IMR-90 (cell line): ENCODE measurements around the gene STAT4. TPM values are rescaled to one million over a fixed set of nuclear protein-coding genes. Genes with fewer than 3 reads are reported as not detected.

Experiments used
- ATAC-seq: fragments of 200-7000 bp; cut with Tn5 transposase; 2 replicates; pipeline ENCODE4 v1.9.1; 2020; ENCODE audit warnings: low read depth, mild to moderate bottlenecking, moderate library complexity
- BruUV-seq: library from RNA; stranded (reverse); fragments of 400-500 nt; replicated peaks from 2 replicates; lab custom pipeline; 2021; lab: Mats Ljungman, UMichigan
- CTCF ChIA-PET: fragments of 300-600 bp; formaldehyde crosslinking; extraction: SDS; loops from one replicate; lab custom pipeline; 2021; ENCODE audit warnings: antibody characterized with exemption; lab: Yijun Ruan, JAX
- POLR2A ChIA-PET: fragments of 300-600 bp; sonication (Branson Sonifier 250); formaldehyde crosslinking; loops from one replicate; lab custom pipeline; 2022; ENCODE audit warnings: antibody characterized with exemption; ENCODE audit not compliant: unreplicated experiment; lab: Charles Lee
- DNase-seq: peaks from one replicate; pipeline ENCODE4 v3.0.0; 2013
- H2AFZ ChIP-seq: replicated peaks from 2 replicates; pipeline ENCODE3; 2013; ENCODE audit warnings: low read length, mild to moderate bottlenecking; ENCODE audit not compliant: poor library complexity
- H2AK5ac ChIP-seq: 2 replicates; pipeline ENCODE4 v1.6.1; 2013; ENCODE audit warnings: low read depth, low read length, inconsistent platforms
- H2AK9ac ChIP-seq: replicated peaks from 2 replicates; pipeline ENCODE3; 2013; ENCODE audit warnings: mild to moderate bottlenecking, low read depth, low read length, moderate library complexity; ENCODE audit not compliant: poor library complexity
- H2BK120ac ChIP-seq: 2 replicates; pipeline ENCODE4 v1.6.1; 2013; ENCODE audit warnings: low read depth, low read length, inconsistent platforms
- H2BK15ac ChIP-seq: 3 replicates; pipeline ENCODE4 v1.6.1; 2013; ENCODE audit warnings: low read depth, low read length, inconsistent platforms
- H2BK20ac ChIP-seq: 2 replicates; pipeline ENCODE4 v1.6.1; 2013; ENCODE audit warnings: low read depth, mild to moderate bottlenecking, inconsistent platforms, low read length, moderate library complexity
- H2BK5ac ChIP-seq: 2 replicates; pipeline ENCODE4 v1.6.1; 2013; ENCODE audit warnings: mild to moderate bottlenecking, low read depth, low read length, inconsistent platforms; ENCODE audit not compliant: poor library complexity, severe bottlenecking
- H3K14ac ChIP-seq: replicated peaks from 2 replicates; pipeline ENCODE4 v1.6.1; 2013; ENCODE audit warnings: low read depth, low read length, inconsistent platforms
- H3K18ac ChIP-seq: 2 replicates; pipeline ENCODE4 v1.6.1; 2013; ENCODE audit warnings: low read depth, low read length, control low read depth
- H3K23ac ChIP-seq: 2 replicates; pipeline ENCODE4 v1.6.1; 2013; ENCODE audit warnings: low read depth, low read length, inconsistent platforms
- H3K27ac ChIP-seq: 2 replicates; pipeline ENCODE4 v1.5.1; 2013; ENCODE audit warnings: mild to moderate bottlenecking, control low read depth, low read length; ENCODE audit not compliant: insufficient read depth
- H3K27me3 ChIP-seq: 2 replicates; pipeline ENCODE4 v1.6.1; 2013; ENCODE audit warnings: low read length; ENCODE audit not compliant: control insufficient read depth, insufficient read depth
- H3K36me3 ChIP-seq: 2 replicates; pipeline ENCODE4 v1.6.1; 2013; ENCODE audit warnings: low read length, mixed read lengths; ENCODE audit not compliant: control insufficient read depth, insufficient read depth
- H3K4ac ChIP-seq: 2 replicates; pipeline ENCODE4 v1.6.1; 2013; ENCODE audit warnings: low read depth, low read length, inconsistent platforms
- H3K4me1 ChIP-seq: 2 replicates; pipeline ENCODE4 v1.6.1; 2013; ENCODE audit warnings: low read length, mixed read lengths; ENCODE audit not compliant: control insufficient read depth, insufficient read depth
- H3K4me2 ChIP-seq: 2 replicates; pipeline ENCODE4 v1.6.1; 2013; ENCODE audit warnings: low read depth, mild to moderate bottlenecking, control low read depth, low read length, moderate library complexity
- H3K4me3 ChIP-seq: 2 replicates; pipeline ENCODE4 v1.5.1; 2013; ENCODE audit warnings: low read depth, mild to moderate bottlenecking, control low read depth, low read length, moderate library complexity; ENCODE audit not compliant: insufficient read depth
- H3K56ac ChIP-seq: 2 replicates; pipeline ENCODE4 v1.6.1; 2013; ENCODE audit warnings: low read length, inconsistent platforms; ENCODE audit not compliant: insufficient read depth; ENCODE audit errors: extremely low read depth
- H3K79me1 ChIP-seq, 2 experiments: 2 replicates each; pipeline ENCODE4 v1.6.1; 2013; ENCODE audit warnings: low read length in 2 of 2, inconsistent platforms in 1 of 2, low read depth in 1 of 2
- H3K9ac ChIP-seq: 2 replicates; pipeline ENCODE4 v1.6.1; 2013; ENCODE audit warnings: low read depth, low read length, control low read depth
- H3K9me1 ChIP-seq: 2 replicates; pipeline ENCODE4 v1.6.1; 2013; ENCODE audit warnings: low read length, inconsistent platforms; ENCODE audit not compliant: insufficient read depth
- H3K9me3 ChIP-seq: 2 replicates; pipeline ENCODE4 v1.6.1; 2013; ENCODE audit warnings: low read length; ENCODE audit not compliant: control insufficient read depth, insufficient read depth
- H4K20me1 ChIP-seq: 2 replicates; pipeline ENCODE4 v1.6.1; 2013; ENCODE audit warnings: low read length, inconsistent platforms; ENCODE audit not compliant: insufficient read depth
- H4K5ac ChIP-seq: 2 replicates; pipeline ENCODE4 v1.6.1; 2013; ENCODE audit warnings: mild to moderate bottlenecking, low read depth, low read length, control low read depth
- H4K8ac ChIP-seq, 2 experiments: 2 replicates each; pipeline ENCODE4 v1.6.1; 2013; ENCODE audit warnings: low read depth in 2 of 2, low read length in 2 of 2, control low read depth in 1 of 2, inconsistent platforms in 1 of 2
- H4K91ac ChIP-seq: 2 replicates; pipeline ENCODE4 v1.6.1; 2013; ENCODE audit warnings: low read depth, low read length, inconsistent platforms; ENCODE audit not compliant: insufficient read depth
- BHLHE40 ChIP-seq: fragments of 150-350 bp; IDR thresholded peaks from 2 replicates; pipeline ENCODE4 v1.6.1; 2016; ENCODE audit warnings: mild to moderate bottlenecking, low read depth, low read length
- CEBPB ChIP-seq: IDR thresholded peaks from 2 replicates; pipeline ENCODE4 v1.6.1; 2012; ENCODE audit warnings: low read depth, low read length, improper control_type of control experiment
- CHD1 ChIP-seq: IDR thresholded peaks from 2 replicates; pipeline ENCODE4 v1.6.1; 2012; ENCODE audit warnings: low read depth, low read length, improper control_type of control experiment
- ELK1 ChIP-seq: fragments of 150-350 bp; IDR thresholded peaks from 2 replicates; pipeline ENCODE4 v1.6.1; 2016; ENCODE audit warnings: low read depth, mild to moderate bottlenecking, low read length, moderate library complexity, borderline replicate concordance
- FOS ChIP-seq: fragments of 150-350 bp; IDR thresholded peaks from 2 replicates; pipeline ENCODE4 v1.6.1; 2016; ENCODE audit warnings: low read depth, low read length
- MAFK ChIP-seq: IDR thresholded peaks from 2 replicates; pipeline ENCODE4 v1.6.1; 2012; ENCODE audit warnings: low read depth, low read length, improper control_type of control experiment
- MAZ ChIP-seq: IDR thresholded peaks from 2 replicates; pipeline ENCODE4 v1.6.1; 2012; ENCODE audit warnings: low read depth, mild to moderate bottlenecking, low read length, improper control_type of control experiment, moderate library complexity, borderline replicate concordance
- MXI1 ChIP-seq: IDR thresholded peaks from 2 replicates; pipeline ENCODE4 v1.6.1; 2012; ENCODE audit warnings: low read depth, mild to moderate bottlenecking, low read length, moderate library complexity, borderline replicate concordance
- NFE2L2 ChIP-seq: fragments of 150-350 bp; IDR thresholded peaks from 2 replicates; pipeline ENCODE4 v1.6.1; 2016; ENCODE audit warnings: low read depth, mild to moderate bottlenecking, low read length
- RAD21 ChIP-seq: IDR thresholded peaks from 2 replicates; pipeline ENCODE4 v1.6.1; 2012; ENCODE audit warnings: low read length, improper control_type of control experiment
- RCOR1 ChIP-seq: IDR thresholded peaks from 2 replicates; pipeline ENCODE4 v1.6.1; 2012; ENCODE audit warnings: mild to moderate bottlenecking, low read length, improper control_type of control experiment; ENCODE audit not compliant: insufficient replicate concordance
- RFX5 ChIP-seq: IDR thresholded peaks from 2 replicates; pipeline ENCODE4 v1.8.0; 2012; ENCODE audit warnings: low read depth, mild to moderate bottlenecking, low read length, moderate library complexity
- SMC3 ChIP-seq: fragments of 150-350 bp; IDR thresholded peaks from 2 replicates; pipeline ENCODE4 v1.6.1; 2016; ENCODE audit warnings: low read depth, mild to moderate bottlenecking, antibody characterized with exemption, low read length, moderate library complexity
- USF2 ChIP-seq: fragments of 150-350 bp; IDR thresholded peaks from 2 replicates; pipeline ENCODE4 v1.6.1; 2017; ENCODE audit warnings: mild to moderate bottlenecking, antibody characterized with exemption, low read length, low read depth
- WGBS, 2 experiments: methylation state at CpG; one replicate each; pipeline versions ENCODE4 v1.1.5 to v1.1.7; 2013; ENCODE audit warnings: missing lambda C conversion rate in 2 of 2; ENCODE audit not compliant: insufficient read length in 1 of 2; ENCODE audit errors: extremely low coverage in 2 of 2; 5-methylcytosine and 5-hydroxymethylcytosine counted together
- dilution Hi-C: fragments of 300-500 bp; cut with HindIII; formaldehyde crosslinking; loops from one replicate; pipeline ENCODE4 v1.14.3; 2018; ENCODE audit warnings: low sequenced_read_pairs; ENCODE audit not compliant: unreplicated experiment
- in situ Hi-C: fragments of 300-500 bp; cut with MboI; formaldehyde crosslinking; loops from 3 replicates; pipeline ENCODE4 v1.14.3; 2019; ENCODE audit warnings: low sequenced_read_pairs, inconsistent platforms, mixed read lengths
- intact Hi-C: fragments of 100-400 bp; cut with micrococcal nuclease; formaldehyde crosslinking; loops from 2 replicates; pipeline ENCODE4 v1.10.0; 2022
- polyA plus RNA-seq, 3 experiments: library from polyadenylated mRNA; depleted of rRNA; stranded (reverse); fragments of >200 nt; gene quantifications; 2 replicates each; pipeline ENCODE4 v1.2.3, GENCODE V29; 2012; ENCODE audit warnings: low replicate concordance in 1 of 3
- total RNA-seq: library from RNA; depleted of rRNA; stranded (reverse); fragments of >200 nt; gene quantifications from 2 replicates; pipeline ENCODE4 v1.2.3, GENCODE V29; 2012

Gene STAT4
- total and polyA plus RNA-seq, 2 of the 4 experiments (the other 2 are of a cell fraction): 0.36 to 0.48 TPM

GRCh38 chr2:191065785-191066184 is 85.0 kb downstream of the STAT4 start:
- Histone ChIP-seq H3K4ac (no peak overlapping the region), H3K4me1 (0 out of 2 replicates have a peak, but pooled peaks cover 2% of the 10 kb centered on the region), H2BK120ac (no peak overlapping the region), H3K9me3 (no peaks in the 10 kb centered on the region), H3K4me2 (no peak overlapping the region), H4K8ac (no peak overlapping the region), H3K9me1 (no peaks in the 10 kb centered on the region), H3K56ac (no peak overlapping the region), H3K14ac (no peak overlapping the region), H2BK20ac (no peak overlapping the region), H2AK5ac (no peak overlapping the region), H3K36me3 (no peaks in the 10 kb centered on the region), H2AFZ (no peak overlapping the region), H3K4me3 (no peak overlapping the region), H4K20me1 (no peaks in the 10 kb centered on the region), H4K91ac (no peak overlapping the region), H3K9ac (no peak overlapping the region), H2AK9ac (no peak overlapping the region), H2BK15ac (no peak overlapping the region), H3K27ac (no peak overlapping the region), H3K23ac (no peak overlapping the region), H3K79me1 (no peaks in the 10 kb centered on the region), H2BK5ac (no peak overlapping the region), H3K18ac (no peak overlapping the region), H4K5ac (no peak overlapping the region), H3K27me3 (no peaks in the 10 kb centered on the region)
- dilution Hi-C loops (no loop called here), in situ Hi-C loops (loop anchor here (10.0 kb wide), 1 partner anchor 69 kb away; no protein-coding TSS in a partner anchor), intact Hi-C loops (no loop called here)
- no TSS peak for BruUV-seq
- POLR2A ChIA-PET: no interaction called here
- WGBS, 2 experiments: no CpG with 5 or more reads among the region's 2 CpGs
- DNase-seq: no peak
- CTCF ChIA-PET: interaction anchor here (0.7 kb wide), 1 partner anchor 90 kb away, joined by 3 read pairs; no protein-coding TSS in a partner anchor
- TF ChIP-seq USF2 (no peak), MAZ (no peak), CEBPB (no peak), MXI1 (no peak), RCOR1 (no peak), NFE2L2 (no peak), FOS (no peak), MAFK (no peak), BHLHE40 (no peak), SMC3 (no peak), CHD1 (no peak), RAD21 (no peak), ELK1 (no peak), RFX5 (no peak)
- ATAC-seq: no peak
